Esophagus muscularis mucosa (tissue), 3 donors: ENCODE measurements around the gene GNAZ.

Experiments
- POLR2A ChIP-seq: fragments of 450-650 bp; IDR thresholded peaks from one replicate; pipeline ENCODE4 v1.6.1; 2017; ENCODE audit warnings: antibody characterized with exemption, moderate library complexity, mild to moderate bottlenecking, low read depth
- TF ChIP-seq, protein P1 (sequence below), 3 experiments: fragments of 200-600 bp in 2 of 3; fragments of 450-650 bp in 1 of 3; sonication (generic) in 2 of 3; IDR thresholded peaks; one replicate each; pipeline ENCODE4 v1.5.1; 2017 to 2019; ENCODE audit warnings: antibody characterized with exemption in 3 of 3, mild to moderate bottlenecking in 2 of 3, moderate library complexity in 1 of 3

- no peak for TF ChIP-seq POLR2A
- TF ChIP-seq, protein P1, sequence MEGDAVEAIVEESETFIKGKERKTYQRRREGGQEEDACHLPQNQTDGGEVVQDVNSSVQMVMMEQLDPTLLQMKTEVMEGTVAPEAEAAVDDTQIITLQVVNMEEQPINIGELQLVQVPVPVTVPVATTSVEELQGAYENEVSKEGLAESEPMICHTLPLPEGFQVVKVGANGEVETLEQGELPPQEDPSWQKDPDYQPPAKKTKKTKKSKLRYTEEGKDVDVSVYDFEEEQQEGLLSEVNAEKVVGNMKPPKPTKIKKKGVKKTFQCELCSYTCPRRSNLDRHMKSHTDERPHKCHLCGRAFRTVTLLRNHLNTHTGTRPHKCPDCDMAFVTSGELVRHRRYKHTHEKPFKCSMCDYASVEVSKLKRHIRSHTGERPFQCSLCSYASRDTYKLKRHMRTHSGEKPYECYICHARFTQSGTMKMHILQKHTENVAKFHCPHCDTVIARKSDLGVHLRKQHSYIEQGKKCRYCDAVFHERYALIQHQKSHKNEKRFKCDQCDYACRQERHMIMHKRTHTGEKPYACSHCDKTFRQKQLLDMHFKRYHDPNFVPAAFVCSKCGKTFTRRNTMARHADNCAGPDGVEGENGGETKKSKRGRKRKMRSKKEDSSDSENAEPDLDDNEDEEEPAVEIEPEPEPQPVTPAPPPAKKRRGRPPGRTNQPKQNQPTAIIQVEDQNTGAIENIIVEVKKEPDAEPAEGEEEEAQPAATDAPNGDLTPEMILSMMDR (IDR thresholded peaks at IDR 0.05): no peak
Observed at GRCh38 chr22:23161029-23161428, 90.7 kb downstream of the GNAZ start.
